Eye (tissue), 1 donor: ENCODE results near the gene CEP44.
A peak's percentile ranks its signal among the peaks of the same experiment; 100 is the strongest.
"Not testable (repeated sequence)": the region's sequence is repeated elsewhere in the genome, so short reads cannot be mapped to it uniquely, and the experiment has no call there.

Experiments
- DNase-seq: peaks from one replicate; pipeline ENCODE4 v3.0.0-alpha.2; 2015

CEP44 gene

GRCh38 chr4:174332741-174333493 is 49.2 kb downstream of the CEP44 start:
- no peak for DNase-seq

GRCh38 chr4:174334628-174335027 is 50.9 kb downstream of the CEP44 start:
- DNase-seq = no peak

DNA sequence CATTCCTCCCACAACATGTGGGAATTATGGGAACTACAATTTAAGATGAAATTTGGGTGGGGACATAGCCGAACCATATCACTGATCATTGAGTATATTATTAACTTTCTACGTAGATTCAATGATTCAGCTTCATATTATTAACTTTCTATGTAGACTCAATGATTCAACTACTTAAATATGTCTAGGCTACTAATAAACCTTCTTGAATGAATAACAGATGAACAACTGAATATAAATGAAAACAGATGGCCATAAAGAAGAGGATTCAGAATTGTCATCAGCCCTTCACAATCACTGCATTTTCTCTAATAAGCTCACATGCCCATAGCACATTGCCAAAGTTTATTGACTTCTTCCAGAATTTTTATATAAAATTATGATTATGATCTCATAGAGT is 57.0 kb downstream of the CEP44 start:
- no peak for DNase-seq

DNA sequence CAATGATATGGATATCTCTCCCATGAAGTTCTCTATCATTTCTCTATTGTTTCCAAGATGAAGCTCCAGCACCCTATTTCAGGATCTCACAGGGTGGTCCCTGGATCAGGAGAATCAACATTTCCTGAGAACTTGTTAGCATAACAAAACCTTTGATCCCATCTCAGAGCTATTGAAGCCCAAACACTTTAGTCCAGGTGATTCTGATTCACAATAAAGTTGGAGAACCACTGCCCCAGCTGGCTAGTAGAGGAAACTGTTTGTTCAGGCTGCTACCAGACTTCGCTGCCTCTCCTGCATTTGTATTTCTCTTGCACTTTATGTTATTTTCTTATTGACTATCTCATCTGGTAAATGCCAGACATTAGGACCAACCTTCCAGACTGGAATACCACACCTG is 65.4 kb downstream of the CEP44 start:
- DNase-seq = no peak

- DNase-seq = no peak
These were observed 68.5 kb downstream of the CEP44 start for GRCh38 chr4:174352061-174352819.

DNA sequence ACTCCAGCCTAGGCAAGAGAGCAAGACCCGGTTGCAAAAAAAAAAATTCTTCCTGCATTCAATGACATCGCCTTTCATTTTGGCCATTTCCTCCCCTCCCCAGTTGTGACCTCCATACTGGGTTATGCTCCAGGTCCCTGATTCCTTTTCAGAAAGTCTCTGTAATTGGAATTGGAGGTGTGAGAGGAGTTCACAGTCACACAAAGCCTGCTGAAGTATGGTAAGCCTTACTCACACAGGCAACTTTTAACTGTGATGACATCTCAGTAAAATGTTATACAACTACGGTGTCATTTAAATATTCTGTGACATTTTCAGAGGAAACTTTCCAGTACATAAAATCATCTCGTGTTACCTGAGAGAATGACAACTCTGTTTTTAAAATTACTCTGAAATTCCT is 73.6 kb downstream of the CEP44 start:
- no peak for DNase-seq

DNA sequence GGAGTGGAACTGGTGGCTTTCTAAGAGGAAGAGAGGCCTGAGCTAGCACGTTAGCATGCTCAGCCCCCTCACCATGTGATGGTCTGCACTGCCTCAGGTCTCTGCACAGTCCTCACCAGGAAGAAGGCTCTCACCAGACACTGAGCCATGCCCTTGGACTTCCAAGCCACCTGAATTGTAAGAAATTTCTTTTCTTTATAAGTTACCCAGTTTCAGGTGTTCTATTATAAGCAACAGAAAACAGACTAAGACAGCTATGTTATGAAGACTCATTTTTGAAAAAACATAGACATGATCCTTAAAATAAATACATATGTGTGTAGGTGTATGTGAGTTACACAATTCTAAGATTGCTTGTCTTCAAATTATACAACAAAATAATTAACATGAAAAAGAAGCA is 74.7 kb downstream of the CEP44 start:
- no peak for DNase-seq

GRCh38 chr4:174358829-174359228 is 75.1 kb downstream of the CEP44 start:
- no peak for DNase-seq

- no peak for DNase-seq
These were observed 78.6 kb downstream of the CEP44 start for GRCh38 chr4:174362340-174362739.

DNA sequence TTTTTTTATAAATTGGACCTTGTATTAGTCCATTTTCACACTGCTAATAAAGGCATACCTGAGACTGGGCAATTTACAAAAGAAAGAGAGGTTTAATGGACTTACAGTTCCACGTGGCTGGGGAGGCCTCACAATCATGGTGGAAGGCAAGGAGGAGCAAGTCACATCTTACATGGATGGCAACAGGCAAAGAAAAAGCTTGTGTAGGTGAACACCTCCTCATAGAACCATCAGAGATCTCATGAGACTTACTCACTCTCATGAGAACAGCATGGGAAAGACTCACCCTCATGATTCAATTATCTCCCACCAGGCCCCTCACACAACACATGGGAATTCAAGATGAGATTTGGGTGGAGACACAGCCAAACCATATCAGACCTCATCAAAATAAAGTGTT is 80.1 kb downstream of the CEP44 start:
- DNase-seq = not testable (repeated sequence)

DNA sequence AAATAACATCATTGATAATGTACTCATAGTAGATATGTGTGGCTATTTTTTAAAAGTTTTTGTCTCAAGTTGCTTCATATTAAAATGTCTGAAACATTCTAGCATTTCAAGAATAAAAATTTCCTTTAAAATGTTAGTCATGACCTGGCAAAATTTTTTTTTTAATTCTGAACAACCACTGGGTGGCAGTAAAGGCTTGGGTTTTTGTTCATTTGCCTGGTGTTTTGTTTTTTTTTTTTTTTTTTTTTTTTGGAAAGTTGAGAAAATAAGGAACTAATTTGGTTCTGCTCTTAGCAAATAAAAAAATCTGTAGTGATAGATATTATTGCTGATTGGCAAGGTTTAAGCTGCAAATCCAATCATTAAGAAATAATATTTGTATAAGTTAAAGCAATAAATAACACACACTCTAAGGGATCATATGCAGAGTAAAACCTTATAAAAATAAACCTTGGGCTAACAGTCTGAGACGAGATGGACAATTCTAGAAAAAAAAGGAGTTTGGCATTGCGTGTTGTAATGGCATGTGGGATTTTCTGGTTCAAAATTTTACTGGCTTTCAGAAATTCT is 81.4 kb downstream of the CEP44 start:
- peak; percentile 71 for DNase-seq

DNA sequence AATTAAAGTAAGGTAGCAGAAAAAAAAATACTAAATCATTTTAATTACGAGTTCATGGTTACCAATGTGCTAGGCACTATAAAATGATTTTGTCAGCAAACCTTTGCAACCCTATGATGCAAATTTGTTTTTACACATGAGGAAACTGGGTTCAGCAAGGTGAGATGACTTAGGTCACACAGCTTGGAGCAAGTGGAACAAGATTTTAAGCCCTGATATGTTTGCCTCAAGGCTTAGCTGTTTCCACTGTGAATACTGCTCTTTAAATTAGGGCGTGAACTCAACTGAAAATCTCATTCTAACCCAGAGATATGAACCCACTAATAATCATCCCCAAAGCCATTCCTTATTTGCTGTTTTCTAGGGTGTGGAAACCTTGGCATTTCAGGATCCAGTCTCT is 86.3 kb downstream of the CEP44 start:
- DNase-seq = no peak

- no peak for DNase-seq
These were observed 90.1 kb downstream of the CEP44 start for GRCh38 chr4:174373821-174374220.

GRCh38 chr4:174375422-174375821 is 91.7 kb downstream of the CEP44 start:
- DNase-seq = no peak

DNA sequence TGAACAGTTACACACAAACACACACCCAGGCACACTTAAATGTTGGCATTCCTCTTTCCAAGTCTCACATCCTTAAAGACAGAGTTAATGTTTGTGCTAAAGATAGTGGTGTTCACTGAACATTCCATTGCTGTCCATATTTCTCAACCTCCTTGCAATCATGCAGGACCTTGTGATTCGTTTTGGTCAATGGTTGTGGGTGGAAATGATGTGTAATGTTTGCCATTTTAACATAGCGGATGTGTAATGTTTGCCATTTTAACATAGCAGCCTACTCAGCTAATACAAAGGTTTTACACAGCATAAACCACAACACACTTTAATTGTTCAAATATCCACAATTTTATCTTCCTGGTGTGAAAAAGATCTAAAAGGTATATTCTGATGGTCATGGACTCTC is 93.9 kb downstream of the CEP44 start:
- no peak for DNase-seq

- DNase-seq = no peak
These were observed 95.2 kb downstream of the CEP44 start for GRCh38 chr4:174378951-174379350.

DNA sequence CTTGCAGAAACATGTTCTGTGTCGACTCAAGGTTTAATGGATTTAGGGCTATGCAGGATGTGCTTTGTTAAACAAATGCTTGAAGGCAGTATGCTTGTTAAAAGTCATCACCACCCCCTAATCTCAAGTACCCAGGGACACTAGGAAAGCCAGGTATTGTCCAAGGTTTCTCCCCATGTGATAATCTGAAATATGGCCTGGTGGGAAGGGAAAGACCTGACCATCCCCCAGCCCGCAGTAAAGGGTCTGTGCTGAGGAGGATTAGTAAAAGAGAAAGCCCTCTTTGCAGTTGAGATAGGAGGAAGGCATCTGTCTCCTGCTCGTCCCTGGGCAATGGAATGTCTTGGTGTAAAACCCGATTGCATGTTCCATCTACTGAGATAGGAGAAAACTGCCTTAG is 96.5 kb downstream of the CEP44 start:
- DNase-seq = not testable (repeated sequence)

- no peak for DNase-seq
These were observed 97.2 kb downstream of the CEP44 start for GRCh38 chr4:174380699-174381439.

DNA sequence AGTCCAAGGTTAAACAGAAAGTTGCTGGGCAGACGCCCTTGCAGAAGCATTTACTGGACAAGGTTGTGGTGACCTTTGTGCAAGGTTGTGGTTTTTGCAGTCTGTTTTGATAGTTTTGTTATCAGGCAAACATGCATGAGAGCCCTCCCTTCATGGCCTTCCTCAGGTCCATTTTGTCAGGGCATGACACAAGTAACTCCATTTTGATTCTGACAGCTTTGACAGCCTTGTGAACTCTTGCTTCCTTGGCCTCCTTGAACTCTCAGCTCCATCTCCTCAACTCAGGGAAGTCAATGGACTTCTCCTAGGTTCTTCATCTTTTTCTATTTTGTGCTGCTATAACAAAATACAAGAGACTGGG is 97.7 kb downstream of the CEP44 start:
- DNase-seq = no peak
